Measurements from ENCODE around the gene CEP85L.

CEP85L gene

DNA sequence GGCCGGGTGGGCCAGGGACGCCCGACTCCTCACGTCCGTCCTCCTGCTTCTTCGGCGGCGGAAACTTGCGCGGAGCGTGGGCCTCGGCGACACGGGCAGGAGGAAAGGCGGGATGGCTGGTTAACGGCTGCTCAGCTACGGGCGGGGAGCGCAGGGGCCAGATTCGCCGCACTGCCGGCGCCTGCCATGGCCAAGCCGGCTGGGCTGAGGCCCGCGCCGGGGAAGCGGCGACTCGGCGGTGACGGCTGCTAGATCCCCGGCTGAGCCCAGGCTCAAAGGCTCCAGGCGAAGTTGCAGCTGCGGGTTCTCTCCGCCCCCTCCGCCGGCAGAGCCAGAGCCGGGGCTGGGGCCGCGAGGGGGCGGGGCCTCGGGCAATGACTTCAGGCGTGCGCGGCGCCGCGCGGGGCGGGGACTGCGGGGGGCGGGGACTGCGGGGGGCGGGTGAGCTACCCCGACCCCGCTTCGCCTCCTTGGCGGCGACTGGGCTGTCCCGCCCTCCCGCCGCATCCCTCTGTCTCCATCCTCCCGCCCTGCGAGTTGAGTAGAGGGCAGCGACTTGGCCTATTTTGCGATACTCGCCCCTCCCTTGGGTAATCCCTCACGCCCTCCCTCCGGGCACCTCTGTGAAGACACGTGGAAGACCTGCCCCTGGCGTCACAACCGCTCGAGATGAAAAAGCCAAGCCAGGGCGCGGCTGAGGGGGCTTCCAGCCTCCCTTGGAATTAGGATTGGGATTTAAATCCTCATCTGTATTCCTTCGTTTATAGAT, at the start of gene CEP85L:
Gene CEP85L, minus strand, starts transcription at position 310 of the 769 bp plus-strand sequence. CDS start 322 bp downstream, outside the sequence.
- TF ChIP-seq, protein P1, sequence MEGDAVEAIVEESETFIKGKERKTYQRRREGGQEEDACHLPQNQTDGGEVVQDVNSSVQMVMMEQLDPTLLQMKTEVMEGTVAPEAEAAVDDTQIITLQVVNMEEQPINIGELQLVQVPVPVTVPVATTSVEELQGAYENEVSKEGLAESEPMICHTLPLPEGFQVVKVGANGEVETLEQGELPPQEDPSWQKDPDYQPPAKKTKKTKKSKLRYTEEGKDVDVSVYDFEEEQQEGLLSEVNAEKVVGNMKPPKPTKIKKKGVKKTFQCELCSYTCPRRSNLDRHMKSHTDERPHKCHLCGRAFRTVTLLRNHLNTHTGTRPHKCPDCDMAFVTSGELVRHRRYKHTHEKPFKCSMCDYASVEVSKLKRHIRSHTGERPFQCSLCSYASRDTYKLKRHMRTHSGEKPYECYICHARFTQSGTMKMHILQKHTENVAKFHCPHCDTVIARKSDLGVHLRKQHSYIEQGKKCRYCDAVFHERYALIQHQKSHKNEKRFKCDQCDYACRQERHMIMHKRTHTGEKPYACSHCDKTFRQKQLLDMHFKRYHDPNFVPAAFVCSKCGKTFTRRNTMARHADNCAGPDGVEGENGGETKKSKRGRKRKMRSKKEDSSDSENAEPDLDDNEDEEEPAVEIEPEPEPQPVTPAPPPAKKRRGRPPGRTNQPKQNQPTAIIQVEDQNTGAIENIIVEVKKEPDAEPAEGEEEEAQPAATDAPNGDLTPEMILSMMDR (conservative IDR thresholded peaks at IDR 0.05; ENCODE audit: low read length), result no peak
- peak within 1 kb of the TSS; percentile 80 for H3K4me3 ChIP-seq (ENCODE audit: low read length)
- DNase-seq (ENCODE audit: low read depth), result peak; percentile 86

DNA sequence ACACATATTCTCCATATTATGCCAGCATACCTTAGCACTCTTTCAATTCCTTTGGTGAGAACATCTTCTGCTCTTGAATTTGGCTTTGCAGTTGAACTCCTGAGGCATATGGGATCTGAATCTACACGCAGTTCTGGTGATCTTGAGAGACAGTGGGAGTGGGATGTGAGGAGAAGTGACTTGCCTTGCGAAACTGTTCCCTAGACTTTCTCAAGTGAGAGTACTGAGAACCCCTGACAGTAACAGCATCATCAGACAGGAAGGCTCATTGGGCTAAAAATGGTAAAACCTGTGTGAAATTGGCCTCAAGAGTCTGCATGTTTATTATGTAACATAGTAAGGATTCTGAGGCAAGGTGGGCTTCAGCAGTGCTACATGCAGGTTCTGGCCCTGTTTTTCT, 49.1 kb upstream of the CEP85L start:
- DNase-seq (ENCODE audit: low read depth), result no peak
- TF ChIP-seq, protein P1 (conservative IDR thresholded peaks at IDR 0.05; ENCODE audit: low read length), result no peak
- H3K4me3 ChIP-seq (ENCODE audit: low read length), result no peak overlapping the region

DNA sequence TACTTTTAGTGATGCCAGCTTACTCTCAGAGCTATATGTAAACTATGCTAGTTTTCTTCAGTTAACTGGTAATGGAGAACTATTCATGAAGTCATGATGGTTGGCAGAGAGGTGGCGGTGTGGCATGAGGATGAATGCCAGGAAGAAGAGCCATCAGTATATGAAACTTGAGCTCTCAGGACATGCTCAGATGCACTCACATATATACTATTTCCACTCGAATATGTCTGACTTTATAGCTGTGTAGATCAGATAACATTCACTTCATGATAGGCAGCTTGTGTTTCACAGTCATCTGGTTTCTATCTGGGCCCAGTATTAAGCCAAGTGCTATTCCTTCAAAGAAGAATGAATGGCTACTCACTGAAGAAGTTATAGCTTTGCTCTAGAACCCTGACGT, 46.2 kb upstream of the CEP85L start:
- H3K4me3 ChIP-seq (ENCODE audit: low read length), result no peak overlapping the region
- TF ChIP-seq, protein P1 (conservative IDR thresholded peaks at IDR 0.05; ENCODE audit: low read length), result no peak
- no peak for DNase-seq (ENCODE audit: low read depth)

DNA sequence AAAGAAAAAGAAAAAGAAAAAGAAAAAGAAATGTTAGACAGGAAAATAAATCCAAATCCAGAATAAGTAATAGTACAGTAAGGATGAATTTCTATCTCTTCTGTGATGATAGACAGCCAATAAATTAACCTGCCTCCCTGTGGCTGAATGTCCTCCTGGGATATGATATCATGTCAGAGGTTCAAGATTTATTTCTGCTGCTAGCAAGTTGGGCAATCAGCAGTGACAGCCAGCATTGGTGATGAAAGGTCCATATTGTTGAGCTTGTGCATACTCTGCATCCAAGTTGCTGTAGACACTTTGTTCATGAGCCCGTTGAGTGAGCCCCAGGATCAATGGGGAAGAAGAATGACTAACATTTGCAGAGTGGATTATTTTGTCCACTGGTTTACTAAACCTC, 44.9 kb upstream of the CEP85L start:
- TF ChIP-seq, protein P1 (conservative IDR thresholded peaks at IDR 0.05; ENCODE audit: low read length), result no peak
- no peak for DNase-seq (ENCODE audit: low read depth)

DNA sequence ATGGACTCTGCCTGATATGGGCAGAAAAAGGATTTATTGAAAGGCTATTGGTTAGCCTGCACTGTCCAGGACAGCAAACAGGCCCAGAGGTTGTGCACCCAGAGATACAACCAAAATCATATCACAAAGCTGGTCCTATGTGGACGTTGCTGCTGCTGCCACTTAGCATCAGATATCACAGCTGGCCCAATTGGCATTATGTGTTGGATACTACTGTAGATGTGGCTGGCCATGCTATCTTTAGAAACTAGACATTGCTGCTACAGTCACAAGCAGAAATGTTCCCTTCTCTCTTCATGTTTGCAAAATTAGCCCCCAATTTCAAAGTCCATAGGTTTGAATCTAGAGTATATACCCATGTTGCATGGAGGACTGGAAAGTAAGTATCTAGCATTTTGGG, 42.2 kb upstream of the CEP85L start:
- TF ChIP-seq, protein P1 (conservative IDR thresholded peaks at IDR 0.05; ENCODE audit: low read length), result no peak
- no peak for DNase-seq (ENCODE audit: low read depth)
- no peak overlapping the region for H3K4me3 ChIP-seq (ENCODE audit: low read length)

More for the DNA sequence above, 44.9 kb upstream of the CEP85L start:
- H3K4me3 ChIP-seq (ENCODE audit: low read length), result no peak overlapping the region

DNA sequence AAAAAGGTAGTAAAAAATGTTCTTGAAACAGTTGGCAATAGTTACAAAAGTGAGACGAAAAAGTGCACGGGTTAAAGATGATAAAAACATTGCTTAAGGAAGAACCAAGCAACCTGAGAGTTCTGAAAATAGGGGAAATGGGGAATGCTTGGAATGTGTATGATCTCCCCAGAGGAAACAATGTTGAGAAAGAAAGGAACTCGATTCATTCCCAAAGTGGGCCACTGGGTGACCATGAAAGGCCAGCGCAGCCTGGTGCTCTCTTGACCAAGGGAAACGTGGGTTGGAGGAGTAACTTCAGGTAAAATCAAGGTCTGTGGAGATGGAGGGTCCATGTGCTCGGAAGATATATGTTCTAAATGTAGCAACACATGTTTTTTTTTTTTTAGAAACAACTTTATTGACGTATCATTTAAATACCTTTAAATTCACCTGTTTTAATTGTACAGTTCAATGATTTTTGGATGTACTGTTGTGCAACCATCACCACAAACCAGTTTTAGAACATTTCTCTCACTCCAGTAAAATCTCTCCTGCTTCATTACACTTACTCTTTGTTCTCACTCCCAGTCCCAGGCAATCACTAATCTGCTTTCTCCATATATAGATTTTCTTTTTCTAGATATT, 34.5 kb upstream of the CEP85L start:
- H3K4me3 ChIP-seq (ENCODE audit: low read length), result no peak overlapping the region
- DNase-seq (ENCODE audit: low read depth), result no peak
- TF ChIP-seq, protein P1 (conservative IDR thresholded peaks at IDR 0.05; ENCODE audit: low read length), result no peak

Data from AG10803 (cell line).